Ramos (cell line): ENCODE results near the gene MAST2.
"Not testable (repeated sequence)": the region's sequence is repeated elsewhere in the genome, so short reads cannot be mapped to it uniquely, and the experiment has no call there.

Source experiments
- in situ Hi-C: fragments of 300-500 bp; cut with MboI; formaldehyde crosslinking; loops from one replicate; pipeline ENCODE4 v1.14.3; 2022; ENCODE audit warnings: low sequenced_read_pairs; ENCODE audit not compliant: unreplicated experiment

The MAST2 gene

GRCh38 chr1:45887156-45887842 lies 83.9 kb downstream of the MAST2 start:
- in situ Hi-C loops, result no loop called here

- in situ Hi-C loops, result no loop called here
These were observed 86.7 kb downstream of the MAST2 start for GRCh38 chr1:45890078-45890477.

- in situ Hi-C loops, result no loop called here
These were observed 87.7 kb downstream of the MAST2 start for GRCh38 chr1:45891087-45891486.

- in situ Hi-C loops, result no loop called here
These were observed 88.8 kb downstream of the MAST2 start for GRCh38 chr1:45892068-45892785.

- in situ Hi-C loops, result no loop called here
These were observed 90.9 kb downstream of the MAST2 start for GRCh38 chr1:45894331-45894730.

GRCh38 chr1:45894921-45895320 lies 91.5 kb downstream of the MAST2 start:
- in situ Hi-C loops, result no loop called here

- in situ Hi-C loops, result no loop called here
These were observed 92.0 kb downstream of the MAST2 start for GRCh38 chr1:45895406-45895805.

GRCh38 chr1:45906883-45907282 lies 103.5 kb downstream of the MAST2 start:
- in situ Hi-C loops, result no loop called here

GRCh38 chr1:45908611-45909140 lies 105.3 kb downstream of the MAST2 start:
- in situ Hi-C loops, result no loop called here

- in situ Hi-C loops, result no loop called here
These were observed 108.2 kb downstream of the MAST2 start for GRCh38 chr1:45911634-45912033.

- in situ Hi-C loops, result no loop called here
These were observed 109.8 kb downstream of the MAST2 start for GRCh38 chr1:45913183-45913683.

- in situ Hi-C loops, result no loop called here
These were observed 110.5 kb downstream of the MAST2 start for GRCh38 chr1:45913731-45914501.

- in situ Hi-C loops, result no loop called here
These were observed 111.4 kb downstream of the MAST2 start for GRCh38 chr1:45914836-45915235.

- in situ Hi-C loops, result no loop called here
These were observed 119.0 kb downstream of the MAST2 start for GRCh38 chr1:45922374-45922773.

- in situ Hi-C loops, result no loop called here
These were observed 119.4 kb downstream of the MAST2 start for GRCh38 chr1:45922813-45923212.

- in situ Hi-C loops, result no loop called here
These were observed 119.9 kb downstream of the MAST2 start for GRCh38 chr1:45923343-45923742.

GRCh38 chr1:45924736-45925135 lies 121.3 kb downstream of the MAST2 start:
- in situ Hi-C loops, result no loop called here

- in situ Hi-C loops, result no loop called here
These were observed 122.4 kb downstream of the MAST2 start for GRCh38 chr1:45925728-45926287.

- in situ Hi-C loops, result no loop called here
These were observed 122.9 kb downstream of the MAST2 start for GRCh38 chr1:45926330-45926729.

- in situ Hi-C loops, result not testable (repeated sequence)
These were observed 124.0 kb downstream of the MAST2 start for GRCh38 chr1:45927231-45927915.
